SIG-M5 treated with dmso at 0.1 percent for 504 hours (cell line): ENCODE results near the gene CCDC137.
"Not testable (repeated sequence)": the region's sequence is repeated elsewhere in the genome, so short reads cannot be mapped to it uniquely, and the experiment has no call there.

Experiments used
- DNase-seq: peaks from one replicate; lab custom pipeline; 2025; ENCODE audit not compliant: unreplicated experiment; lab: John Stamatoyannopoulos, UW

Gene CCDC137, protein sequence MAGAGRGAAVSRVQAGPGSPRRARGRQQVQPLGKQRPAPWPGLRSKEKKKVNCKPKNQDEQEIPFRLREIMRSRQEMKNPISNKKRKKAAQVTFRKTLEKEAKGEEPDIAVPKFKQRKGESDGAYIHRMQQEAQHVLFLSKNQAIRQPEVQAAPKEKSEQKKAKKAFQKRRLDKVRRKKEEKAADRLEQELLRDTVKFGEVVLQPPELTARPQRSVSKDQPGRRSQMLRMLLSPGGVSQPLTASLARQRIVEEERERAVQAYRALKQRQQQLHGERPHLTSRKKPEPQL

DNA sequence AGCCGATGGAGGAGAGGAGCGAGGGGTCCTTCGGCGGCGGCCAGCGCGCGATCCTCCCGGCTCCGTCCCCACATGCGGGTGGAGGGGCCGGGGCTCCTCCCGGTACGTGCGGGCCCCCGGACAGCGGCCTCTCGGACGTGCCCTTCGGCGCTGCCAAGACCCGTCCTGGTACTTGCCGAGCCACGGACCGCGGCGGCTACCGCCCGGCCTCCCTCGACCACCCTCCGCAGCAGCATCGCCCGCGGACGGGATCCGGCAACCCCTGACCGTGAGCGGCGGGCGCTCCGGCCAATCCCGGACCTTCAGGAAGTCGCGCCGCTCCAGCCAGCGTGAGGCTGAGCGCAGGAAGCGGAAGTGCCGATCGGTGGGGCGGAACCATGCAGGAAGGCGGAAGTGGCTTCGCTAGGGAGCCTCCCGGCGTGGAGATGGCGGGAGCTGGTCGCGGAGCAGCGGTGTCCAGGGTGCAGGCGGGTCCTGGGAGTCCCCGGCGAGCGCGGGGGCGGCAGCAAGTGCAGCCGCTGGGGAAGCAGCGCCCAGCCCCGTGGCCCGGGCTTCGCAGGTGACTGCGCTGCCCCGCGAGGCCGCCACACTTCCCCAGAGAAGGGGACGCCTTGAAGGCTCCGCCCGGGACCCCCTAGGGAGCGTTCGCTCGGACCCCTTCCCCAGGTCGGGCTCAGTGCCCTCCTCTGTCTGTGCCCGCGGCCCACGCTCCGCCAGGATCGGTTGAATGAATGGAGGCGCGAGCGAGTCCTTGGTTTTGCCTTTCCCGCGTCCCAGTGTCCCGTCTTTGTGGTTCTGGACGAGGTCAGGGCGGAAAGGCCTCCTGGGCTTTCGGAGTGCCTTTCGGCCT lies at the start of gene CCDC137, which contains the start of gene OXLD1:
CCDC137 (plus strand) TSS at position 396 of the 850 bp plus-strand sequence; CDS start at position 426, 30 bp downstream.
OXLD1 (minus strand) TSS at position 264 of the 850 bp plus-strand sequence; CDS start at position 236, 28 bp downstream.
- DNase-seq, result peak; percentile 94

DNA sequence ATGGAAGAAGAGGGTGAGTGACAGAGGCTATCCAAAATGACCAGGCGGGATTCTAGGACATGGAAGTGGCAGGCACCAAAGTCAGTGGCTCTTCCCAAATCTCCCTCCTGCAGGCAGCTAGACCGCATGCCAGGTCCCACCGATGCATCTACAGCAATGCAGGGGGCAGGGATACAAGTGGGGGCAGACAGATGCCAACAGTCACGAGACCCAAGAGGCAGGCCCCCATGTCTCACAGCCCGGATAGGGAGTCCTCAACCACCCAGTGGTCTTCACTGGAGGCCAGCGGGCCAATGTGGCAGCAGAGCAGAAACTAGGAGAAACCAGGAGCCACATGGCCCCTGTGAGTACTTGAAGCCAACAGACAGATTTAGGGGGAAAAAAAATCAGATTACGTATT lies 49.7 kb upstream of the CCDC137 start:
- DNase-seq, result no peak

DNA sequence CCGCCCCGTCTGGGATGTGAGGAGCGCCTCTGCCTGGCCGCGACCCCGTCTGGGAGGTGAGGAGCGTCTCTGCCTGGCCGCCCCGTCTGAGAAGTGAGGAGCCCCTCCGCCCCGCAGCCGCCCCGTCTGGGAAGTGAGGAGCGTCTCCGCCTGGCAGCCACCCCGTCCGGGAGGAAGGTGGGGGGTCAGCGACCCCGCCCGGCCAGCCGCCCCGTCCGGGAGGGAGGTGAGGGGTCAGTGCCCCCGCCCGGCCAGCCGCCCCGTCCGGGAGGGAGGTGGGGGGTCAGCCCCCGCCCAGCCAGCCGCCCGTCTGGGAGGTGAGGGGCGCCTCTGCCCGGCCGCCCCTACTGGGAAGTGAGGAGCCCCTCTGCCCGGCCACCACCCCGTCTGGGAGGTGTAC lies 48.2 kb upstream of the CCDC137 start:
- DNase-seq, result not testable (repeated sequence)

DNA sequence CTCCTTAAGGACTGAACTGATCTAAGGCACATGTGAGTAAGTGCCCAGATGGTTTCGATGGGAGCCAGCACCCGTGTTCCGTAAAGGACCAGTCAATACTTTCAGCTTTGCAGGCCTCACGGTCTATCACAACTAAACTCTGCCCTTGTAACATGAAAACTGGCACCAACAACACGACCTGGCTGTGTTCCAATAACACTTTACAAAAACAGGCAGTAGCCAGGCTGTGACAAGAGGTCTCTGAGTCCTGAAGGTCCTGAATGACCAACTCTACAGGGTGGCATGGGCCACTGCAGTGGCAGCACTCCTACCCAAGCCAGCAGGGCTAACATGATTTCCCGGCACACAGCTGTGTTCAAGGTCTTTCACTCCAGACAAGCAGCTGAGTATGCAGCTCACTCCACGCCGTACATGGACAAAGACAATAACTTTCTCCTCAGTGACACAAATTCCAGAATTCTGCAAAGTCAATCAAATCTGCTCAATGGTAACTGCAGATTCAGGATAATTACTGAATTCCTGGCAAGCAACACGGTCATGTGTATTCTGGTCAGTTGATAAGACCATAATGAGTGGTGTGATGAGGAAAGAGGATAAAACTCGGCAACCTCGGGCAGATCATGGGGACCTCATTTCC lies 44.9 kb upstream of the CCDC137 start:
- no peak for DNase-seq

DNA sequence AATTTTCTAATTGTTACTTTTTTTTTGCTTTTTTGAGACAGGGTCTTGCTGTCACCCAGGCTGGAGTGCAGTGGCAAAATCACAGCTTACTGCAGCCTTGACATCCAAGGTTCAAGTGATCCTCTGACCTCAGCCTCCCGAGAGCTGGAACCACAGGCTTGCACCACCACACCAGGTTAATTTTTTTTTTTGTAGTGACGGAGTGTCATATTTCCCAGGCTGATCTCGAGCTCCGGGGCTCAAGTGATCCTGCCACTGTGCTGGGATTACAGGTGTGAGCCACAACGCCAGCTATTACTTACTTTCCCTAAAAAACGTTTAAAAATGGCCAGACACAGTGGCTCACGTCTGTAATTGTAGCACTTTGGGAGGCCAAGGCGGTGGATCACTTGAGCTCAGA lies 36.3 kb upstream of the CCDC137 start:
- no peak for DNase-seq

DNA sequence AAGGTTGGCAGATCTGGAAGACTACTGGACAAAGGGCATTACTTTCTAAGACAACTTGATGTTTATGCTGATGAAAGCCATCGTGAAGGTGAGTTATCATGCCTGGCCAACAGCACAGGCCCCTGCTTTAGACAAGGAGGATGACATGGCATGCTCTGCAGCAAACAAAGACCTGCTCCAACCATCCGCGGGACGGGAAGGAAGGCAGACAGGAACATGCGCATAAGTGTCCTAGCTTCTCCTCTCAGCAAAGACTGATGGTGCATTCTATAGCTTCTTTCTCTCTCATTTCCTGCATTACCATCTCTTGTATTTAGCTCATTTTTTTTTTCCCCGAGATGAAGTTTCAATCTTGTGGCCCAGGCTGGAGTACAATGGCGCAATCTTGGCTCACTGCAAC lies 35.1 kb upstream of the CCDC137 start:
- DNase-seq, result no peak

DNA sequence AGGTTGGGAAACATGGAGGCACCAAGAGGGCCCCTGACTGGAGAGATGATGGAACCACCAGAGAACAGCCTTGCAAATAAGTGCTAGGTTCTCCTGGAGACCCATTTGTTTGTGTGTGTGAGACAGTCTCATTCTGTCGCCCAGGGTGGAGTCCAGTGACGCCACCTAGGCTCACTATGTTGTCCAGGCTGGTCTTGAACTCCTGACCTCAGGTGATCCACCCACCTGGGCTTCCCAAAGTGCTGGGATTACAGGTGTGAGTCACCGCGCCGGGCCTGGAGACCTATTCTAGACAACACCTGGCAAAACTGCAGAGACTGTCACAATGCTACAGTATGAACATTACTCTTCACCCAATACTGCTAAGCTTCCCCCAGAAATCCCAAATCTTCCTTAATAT lies 31.1 kb upstream of the CCDC137 start:
- no peak for DNase-seq

DNA sequence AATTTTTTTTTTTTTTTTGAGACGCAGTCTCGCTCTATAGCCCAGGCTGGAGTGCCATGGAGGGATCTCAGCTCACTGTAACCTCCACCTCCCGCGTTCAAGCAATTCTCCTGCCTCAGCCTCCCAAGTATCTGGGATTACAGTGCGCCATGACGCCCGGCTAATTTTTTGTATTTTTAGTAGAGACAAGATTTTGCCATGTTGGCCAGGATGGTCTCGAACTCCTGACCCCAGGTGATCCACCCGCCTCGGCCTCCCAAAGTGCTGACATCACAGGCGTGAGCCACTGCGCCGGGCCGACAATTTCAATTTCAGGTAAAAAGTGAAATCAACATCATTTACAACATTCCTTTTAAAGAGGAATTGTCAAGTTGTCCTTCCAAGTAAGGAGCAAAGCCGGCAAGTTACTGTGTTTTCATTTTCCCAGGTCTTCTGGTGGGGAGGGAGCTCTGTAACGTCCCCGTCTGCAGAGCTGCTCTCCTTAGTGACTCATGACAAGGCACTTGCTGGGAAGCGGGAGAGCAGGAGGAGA lies 30.5 kb upstream of the CCDC137 start:
- DNase-seq, result peak; percentile 31

DNA sequence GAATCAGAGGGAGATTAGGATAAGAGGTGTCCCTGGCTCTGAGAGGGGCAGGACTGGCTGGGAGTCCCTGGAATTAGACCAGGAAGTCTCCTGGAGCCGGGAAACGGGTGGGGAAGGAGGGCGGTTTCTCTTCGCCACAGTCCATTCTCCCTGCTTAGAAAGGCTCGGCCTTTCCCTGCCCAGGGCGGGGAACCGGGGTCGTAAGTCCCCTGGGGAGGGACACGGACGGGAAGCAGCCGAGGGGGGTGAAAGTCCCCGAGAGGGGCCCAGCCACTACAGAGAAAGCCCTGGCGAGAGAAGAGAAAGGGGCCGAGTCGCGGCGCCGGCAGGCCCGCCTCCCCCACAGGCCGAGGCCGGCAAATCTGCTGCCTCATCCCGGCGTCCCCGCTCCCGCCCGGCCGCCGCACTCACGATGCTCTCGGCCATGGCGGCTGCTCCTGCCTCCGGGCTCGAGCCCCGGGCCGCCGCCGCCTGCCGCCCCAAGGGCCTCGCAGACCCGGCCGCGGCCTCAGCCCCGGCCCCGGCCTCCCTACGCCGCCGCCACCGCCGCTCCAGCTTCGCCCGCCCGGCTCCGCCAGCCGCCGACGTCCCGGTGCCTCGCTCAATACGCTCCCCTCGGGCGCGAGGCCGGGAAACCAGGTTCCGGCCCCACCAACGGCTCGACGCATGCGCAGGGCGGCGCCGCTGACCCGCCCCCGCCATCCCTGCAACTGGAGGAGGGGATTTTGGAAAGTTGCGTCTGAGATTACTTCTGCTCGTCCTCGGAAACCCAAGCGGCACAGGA lies 29.8 kb upstream of the CCDC137 start, which contains the start of the genes NPLOC4 and TSPAN10:
NPLOC4 (minus strand) TSS at position 608 of the 784 bp plus-strand sequence; CDS start at position 426, 182 bp downstream.
TSPAN10 (plus strand) TSS at position 692 of the 784 bp plus-strand sequence. CDS start 5,217 bp downstream, outside the sequence.
- DNase-seq, result peak; percentile 83

DNA sequence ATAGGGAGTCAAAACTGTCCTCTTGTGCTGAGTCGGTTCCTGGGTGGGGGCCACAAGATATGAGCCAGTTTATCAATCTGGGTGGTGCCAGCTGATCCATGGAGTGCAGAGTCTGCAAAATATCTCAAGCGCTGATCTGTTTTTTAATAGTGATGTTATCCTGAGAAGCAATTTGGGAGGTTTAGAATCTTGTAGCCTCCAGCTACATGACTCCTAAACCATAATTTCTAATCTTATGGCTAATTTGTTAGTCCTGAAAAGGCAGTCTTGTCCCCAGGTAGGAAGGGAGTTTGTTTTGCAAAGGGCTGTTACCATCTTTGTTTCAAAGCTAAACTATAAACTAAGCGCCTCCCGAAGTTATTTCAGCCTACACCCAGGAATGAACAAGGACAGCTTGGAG lies 27.9 kb upstream of the CCDC137 start:
- DNase-seq, result no peak

DNA sequence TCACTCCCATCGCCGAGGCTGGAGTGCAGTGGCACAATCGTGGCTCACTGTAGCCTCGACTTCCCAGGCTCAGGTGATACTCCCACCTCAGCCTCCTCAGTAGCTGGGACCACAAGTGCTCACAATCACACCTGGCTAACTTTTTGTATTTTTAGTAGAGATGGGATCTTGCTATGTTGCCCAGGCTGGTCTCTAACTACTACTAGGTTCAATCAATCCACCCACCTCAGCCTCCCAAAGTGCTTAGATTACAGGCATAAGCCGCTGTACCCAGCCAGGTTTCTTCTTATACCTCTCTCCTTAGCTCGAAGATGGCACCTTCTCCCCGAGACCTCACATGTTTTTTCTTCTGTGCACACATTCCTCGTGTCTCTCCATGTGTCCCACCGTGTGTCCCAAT lies 26.5 kb upstream of the CCDC137 start:
- DNase-seq, result no peak

DNA sequence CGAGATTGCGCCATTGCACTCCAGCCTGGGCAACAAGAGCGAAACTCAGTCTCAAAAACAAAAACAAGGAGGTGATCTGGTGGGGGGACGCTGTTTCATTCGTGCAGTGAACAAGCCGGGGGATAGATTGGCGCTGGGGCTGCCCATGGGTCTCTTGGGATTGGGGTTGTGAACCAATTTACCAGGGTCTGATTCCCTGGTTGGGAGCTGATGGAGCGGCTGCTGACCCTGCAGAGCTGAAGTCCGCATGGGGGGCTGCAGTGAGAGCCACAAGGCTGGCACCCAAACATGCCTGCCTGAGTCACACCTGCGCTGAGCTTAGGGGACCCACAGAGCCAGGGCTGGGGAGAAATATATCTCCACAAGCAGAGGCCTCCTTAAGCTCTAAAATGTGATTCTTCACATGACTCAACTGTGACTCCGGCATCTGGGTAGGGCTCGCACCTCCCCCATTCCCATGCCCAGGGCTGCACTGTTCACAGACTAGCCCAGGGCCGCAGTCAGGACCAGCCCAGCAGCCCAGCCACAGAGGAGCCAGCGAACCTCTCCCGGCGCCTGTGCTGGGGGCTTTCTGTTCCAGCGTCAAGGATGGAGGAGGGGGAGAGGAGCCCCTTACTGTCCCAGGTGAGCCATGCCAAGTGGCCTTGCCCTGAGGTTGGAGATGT lies 24.6 kb upstream of the CCDC137 start:
- no peak for DNase-seq

DNA sequence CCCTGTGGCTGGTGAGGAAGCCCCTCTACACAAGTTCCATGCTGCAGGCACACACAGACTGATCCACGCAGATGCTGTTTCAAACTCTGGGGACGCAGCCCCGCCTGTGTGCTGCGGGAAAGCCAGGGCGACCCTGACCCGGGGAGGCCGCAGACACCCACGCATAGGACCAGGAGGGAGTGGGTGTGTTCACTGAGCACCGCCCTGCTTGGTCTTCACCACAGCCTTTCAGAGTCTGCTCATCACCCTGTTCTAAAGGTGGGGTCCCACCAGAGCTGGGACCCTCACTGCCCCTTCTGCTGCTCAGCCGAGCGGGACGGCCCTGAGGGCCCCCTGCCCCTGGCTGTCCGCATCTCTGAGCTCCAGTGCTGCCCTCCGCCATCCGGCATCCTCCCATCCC lies 22.0 kb upstream of the CCDC137 start:
- DNase-seq, result no peak

DNA sequence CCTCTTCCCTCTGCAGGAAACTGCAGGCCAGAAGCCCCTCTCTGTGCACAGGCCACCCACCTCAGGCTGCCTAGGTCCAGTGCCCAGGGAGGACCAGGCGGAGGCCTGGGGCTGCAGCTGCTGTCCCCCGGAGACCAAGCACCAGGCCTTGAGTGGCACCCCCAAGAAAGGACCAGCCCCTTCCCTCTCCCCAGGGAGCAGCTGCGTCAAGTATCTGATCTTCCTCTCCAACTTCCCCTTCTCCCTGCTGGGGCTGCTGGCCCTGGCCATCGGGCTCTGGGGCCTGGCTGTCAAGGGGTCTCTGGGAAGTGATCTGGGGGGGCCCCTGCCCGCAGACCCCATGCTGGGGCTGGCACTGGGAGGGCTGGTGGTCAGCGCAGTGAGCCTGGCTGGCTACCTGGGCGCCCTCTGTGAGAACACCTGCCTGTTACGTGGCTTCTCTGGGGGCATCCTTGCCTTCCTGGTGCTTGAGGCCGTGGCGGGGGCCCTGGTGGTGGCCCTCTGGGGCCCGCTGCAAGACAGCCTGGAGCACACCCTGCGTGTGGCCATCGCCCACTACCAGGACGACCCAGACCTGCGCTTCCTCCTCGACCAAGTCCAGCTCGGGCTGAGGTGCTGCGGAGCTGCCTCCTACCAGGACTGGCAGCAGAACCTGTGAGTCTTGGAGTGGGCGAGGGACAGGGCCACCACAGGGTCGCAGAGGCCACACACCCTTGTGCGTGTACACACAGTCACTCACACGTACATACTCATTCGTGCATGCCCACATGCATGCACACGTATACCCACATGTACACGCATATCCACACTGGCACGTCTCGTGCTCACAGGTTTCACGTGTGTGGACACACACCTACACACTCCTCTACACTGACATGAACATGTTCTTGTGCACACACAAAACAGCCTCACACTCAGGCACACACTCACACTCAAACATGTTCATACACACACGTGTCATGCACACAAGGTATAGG lies 21.3 kb upstream of the CCDC137 start:
- DNase-seq, result peak; percentile 22

DNA sequence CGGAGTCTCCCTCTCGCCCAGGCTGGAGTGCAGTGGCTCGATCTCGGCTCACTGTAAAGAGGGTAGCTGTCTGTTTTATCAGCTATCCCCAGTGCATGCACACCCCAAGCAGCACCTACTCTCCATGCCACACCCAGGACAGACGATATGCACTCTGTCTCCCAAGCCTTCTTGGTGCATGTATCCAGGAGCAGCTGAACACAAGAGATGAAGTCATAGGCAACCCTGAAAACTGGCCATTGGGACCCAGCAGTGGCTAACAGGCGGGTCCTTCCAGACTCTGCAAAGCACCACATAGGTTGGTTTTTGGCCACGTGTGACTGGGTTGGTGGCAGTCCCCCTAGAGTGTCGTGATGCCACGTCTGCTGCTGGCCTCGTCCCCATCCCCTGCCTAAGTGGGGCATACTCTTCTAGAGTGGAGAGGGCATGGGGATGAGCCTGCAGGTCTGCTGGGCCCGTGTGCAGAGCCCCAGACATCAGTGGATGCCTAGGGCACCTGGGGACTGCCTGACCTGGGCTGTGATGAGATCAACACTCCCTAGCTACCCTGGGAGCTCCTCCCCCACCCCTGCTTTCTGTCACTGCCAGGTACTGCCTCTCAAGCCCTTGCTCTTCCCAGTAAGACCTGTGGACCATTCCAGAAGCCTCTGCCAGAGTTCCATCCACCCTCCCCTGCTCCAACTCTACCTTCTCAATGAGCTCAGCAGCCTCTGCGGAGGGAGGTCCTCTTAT lies 19.5 kb upstream of the CCDC137 start:
- DNase-seq, result no peak

DNA sequence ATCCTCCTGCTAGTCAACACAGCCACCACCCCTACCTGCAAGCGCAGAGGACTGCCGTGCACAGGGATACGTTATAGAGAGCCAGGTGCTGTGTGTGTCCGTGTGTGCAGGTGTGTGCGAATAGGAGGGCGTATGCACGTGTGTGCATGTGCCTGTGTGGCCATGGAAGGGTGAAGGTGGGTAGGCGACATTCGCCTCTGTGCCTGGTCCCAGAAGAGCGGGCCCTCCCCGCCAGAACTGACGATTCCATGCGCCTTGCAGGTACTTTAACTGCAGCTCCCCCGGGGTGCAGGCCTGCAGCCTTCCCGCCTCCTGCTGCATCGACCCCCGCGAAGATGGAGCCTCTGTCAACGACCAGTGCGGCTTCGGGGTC lies 18.9 kb upstream of the CCDC137 start:
- DNase-seq, result no peak

DNA sequence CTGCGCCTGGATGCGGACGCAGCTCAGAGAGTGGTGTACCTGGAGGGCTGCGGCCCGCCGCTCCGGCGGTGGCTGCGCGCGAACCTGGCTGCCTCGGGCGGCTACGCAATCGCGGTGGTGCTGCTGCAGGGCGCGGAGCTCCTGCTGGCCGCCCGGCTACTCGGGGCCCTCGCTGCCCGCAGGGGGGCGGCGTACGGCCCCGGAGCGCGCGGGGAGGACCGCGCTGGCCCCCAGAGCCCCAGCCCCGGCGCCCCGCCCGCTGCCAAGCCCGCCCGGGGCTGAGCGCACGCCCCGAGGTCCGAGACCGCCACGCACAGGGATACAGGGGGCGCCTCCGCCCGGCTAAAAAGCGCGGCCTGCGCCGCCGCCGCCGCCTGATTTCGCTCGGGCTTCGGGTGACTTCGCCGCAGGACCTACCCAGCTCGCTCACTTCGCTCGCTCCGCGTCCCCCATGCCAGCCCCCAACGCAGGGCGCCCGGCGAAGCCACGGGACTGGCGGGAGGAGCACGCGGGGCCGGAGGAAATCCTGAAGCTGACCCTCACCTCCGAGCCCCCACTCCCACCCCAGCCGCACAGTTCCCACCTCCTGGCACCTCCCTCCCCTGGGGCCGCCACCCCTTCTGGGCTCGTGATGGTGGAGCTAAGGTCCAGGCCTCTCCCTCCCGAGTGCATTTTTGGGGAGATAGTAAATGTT lies 18.4 kb upstream of the CCDC137 start:
- DNase-seq, result no peak

DNA sequence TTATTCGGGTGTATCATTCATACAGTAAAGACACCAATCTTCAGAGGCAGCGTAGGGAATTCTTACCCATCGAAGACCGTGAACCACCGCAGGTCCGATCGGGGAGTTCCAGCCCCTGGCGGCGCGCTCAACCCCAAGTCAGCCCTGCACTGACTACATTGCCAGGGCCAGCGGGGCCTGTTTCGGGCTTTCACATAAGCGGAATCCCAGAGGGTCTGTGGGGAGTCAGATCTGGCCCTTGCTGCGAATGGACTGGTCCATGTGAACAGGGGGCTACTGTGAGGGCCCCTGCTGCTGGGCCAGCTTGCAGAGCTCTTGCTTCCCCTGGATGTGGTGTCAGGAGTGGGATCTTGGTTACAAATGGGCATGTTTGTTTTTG lies 17.8 kb upstream of the CCDC137 start:
- no peak for DNase-seq
